Esophagus squamous epithelium (tissue), 5 donors: Measurements from ENCODE around the gene KLHL17. TPM values are rescaled to one million over a fixed set of nuclear protein-coding genes. Genes with fewer than 3 reads are reported as not detected.
"Not testable (repeated sequence)": the region's sequence is repeated elsewhere in the genome, so short reads cannot be mapped to it uniquely, and the experiment has no call there.

Experiments used
- DNase-seq: peaks from one replicate; lab custom pipeline; 2025; lab: John Stamatoyannopoulos, UW
- H3K27ac ChIP-seq, 4 donors: fragments of 200-600 bp; sonication (generic); one replicate each; pipeline ENCODE4 v1.5.1; 2016 to 2019; ENCODE audit warnings: mild to moderate bottlenecking in 1 of 4
- H3K27me3 ChIP-seq, 4 donors: fragments of 200-600 bp; sonication (generic); 1 replicate in 3 of 4; 2 replicates in 1 of 4; pipeline versions ENCODE4 v1.5.1 to v1.6.0; 2017 to 2021; ENCODE audit warnings: antibody characterized with exemption in 1 of 4
- H3K36me3 ChIP-seq, 3 donors: fragments of 200-600 bp; sonication (generic); one replicate each; pipeline ENCODE4 v1.5.1; 2016 to 2019
- H3K4me1 ChIP-seq, 3 donors: fragments of 200-600 bp; sonication (generic); one replicate each; pipeline ENCODE4 v1.5.1; 2017 to 2019
- H3K4me3 ChIP-seq, 4 donors: fragments of 200-600 bp; sonication (generic); 1 replicate in 3 of 4; 2 replicates in 1 of 4; pipeline ENCODE4 v1.5.1; 2016 to 2019; ENCODE audit warnings: mild to moderate bottlenecking in 2 of 4, moderate library complexity in 1 of 4
- H3K9me3 ChIP-seq, 3 donors: fragments of 200-600 bp; sonication (generic); one replicate each; pipeline ENCODE4 v1.5.1; 2016 to 2019
- POLR2A ChIP-seq, 4 donors: fragments of 450-650 bp; IDR thresholded peaks; one replicate each; pipeline ENCODE4 v1.6.1; 2017; ENCODE audit warnings: antibody characterized with exemption in 4 of 4, mild to moderate bottlenecking in 4 of 4, moderate library complexity in 3 of 4
- WGBS, 2 donors: methylation state at CpG; one replicate each; pipeline ENCODE4 v1.1.5; 2018; 5-methylcytosine and 5-hydroxymethylcytosine counted together
- intact Hi-C: fragments of 100-400 bp; cut with DNase I; formaldehyde crosslinking; loops from one replicate; pipeline ENCODE4 v1.15.0; 2022
- total RNA-seq, 4 donors: library from RNA; depleted of rRNA; stranded (reverse); fragments of >200 nt; gene quantifications; one replicate each; pipeline ENCODE4 v1.1.0, GENCODE V29; 2016
- TF ChIP-seq, protein P1 (sequence below), 6 experiments: fragments of 450-650 bp in 4 of 6; fragments of 200-600 bp in 2 of 6; sonication (generic) in 2 of 6; IDR thresholded peaks; one replicate each; pipeline ENCODE4 v1.5.1; 2016 to 2019; ENCODE audit warnings: antibody characterized with exemption in 6 of 6, mild to moderate bottlenecking in 4 of 6, moderate library complexity in 4 of 6
- donor health status: DM: yes; HTN: yes; CAD: no.

KLHL17 gene
- total RNA-seq, 4 donors from 2014 or later, result 8.7 to 13.8 (median 10.3) TPM

DNA sequence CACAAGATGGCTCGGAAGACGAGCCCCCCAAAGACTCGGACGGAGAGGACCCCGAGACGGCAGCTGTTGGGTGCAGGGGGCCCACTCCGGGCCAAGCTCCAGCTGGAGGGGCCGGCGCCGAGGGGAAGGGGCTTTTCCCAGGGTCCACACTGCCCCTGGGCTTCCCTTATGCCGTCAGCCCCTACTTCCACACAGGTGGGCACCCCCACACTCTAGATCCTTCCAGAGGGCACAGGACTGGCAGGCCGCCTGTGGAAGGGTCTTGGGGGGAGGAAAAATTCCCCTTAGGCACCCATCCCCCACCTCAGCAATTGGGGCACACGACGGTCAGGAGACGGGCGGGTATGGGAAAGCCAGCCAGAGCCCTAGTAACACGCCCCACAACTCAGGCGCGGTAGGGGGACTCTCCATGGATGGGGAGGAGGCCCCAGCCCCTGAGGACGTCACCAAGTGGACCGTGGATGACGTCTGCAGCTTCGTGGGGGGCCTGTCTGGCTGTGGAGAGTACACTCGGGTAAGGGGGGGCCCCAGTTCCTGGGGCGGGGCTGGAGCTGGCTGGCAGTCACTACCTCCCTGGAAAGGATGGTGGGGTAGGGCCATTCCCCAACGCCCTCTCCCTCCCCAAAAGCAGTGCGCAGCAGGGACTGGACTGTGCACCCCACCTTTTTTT lies 17.4 kb upstream of the KLHL17 start:
- H3K4me3 ChIP-seq, result peak overlapping the region in 2 of 4 donors; percentile 45 to 69
- TF ChIP-seq, protein P1, sequence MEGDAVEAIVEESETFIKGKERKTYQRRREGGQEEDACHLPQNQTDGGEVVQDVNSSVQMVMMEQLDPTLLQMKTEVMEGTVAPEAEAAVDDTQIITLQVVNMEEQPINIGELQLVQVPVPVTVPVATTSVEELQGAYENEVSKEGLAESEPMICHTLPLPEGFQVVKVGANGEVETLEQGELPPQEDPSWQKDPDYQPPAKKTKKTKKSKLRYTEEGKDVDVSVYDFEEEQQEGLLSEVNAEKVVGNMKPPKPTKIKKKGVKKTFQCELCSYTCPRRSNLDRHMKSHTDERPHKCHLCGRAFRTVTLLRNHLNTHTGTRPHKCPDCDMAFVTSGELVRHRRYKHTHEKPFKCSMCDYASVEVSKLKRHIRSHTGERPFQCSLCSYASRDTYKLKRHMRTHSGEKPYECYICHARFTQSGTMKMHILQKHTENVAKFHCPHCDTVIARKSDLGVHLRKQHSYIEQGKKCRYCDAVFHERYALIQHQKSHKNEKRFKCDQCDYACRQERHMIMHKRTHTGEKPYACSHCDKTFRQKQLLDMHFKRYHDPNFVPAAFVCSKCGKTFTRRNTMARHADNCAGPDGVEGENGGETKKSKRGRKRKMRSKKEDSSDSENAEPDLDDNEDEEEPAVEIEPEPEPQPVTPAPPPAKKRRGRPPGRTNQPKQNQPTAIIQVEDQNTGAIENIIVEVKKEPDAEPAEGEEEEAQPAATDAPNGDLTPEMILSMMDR (IDR thresholded peaks at IDR 0.05), result no peak
- peak in 1 of 4 donors; percentile 6 for TF ChIP-seq POLR2A (IDR thresholded peaks at IDR 0.05)
- 4 to 51% methylated on average over 2 to 9 of the region's 27 CpGs for WGBS, 2 donors
- DNase-seq, result no peak
- no peaks in the 10 kb centered on the region for H3K9me3 ChIP-seq
- peak overlapping the region in 3 of 4 donors; percentile 40 to 57 (median 49) for H3K27ac ChIP-seq
- H3K27me3 ChIP-seq, result peaks cover 19 to 59% (median 26%) of the 10 kb centered on the region in 4 donors
- H3K36me3 ChIP-seq, result peaks cover 10 to 45% (median 18%) of the 10 kb centered on the region in 3 donors
- intact Hi-C loops, result no loop called here
- peaks cover 29 to 53% (median 36%) of the 10 kb centered on the region in 3 donors for H3K4me1 ChIP-seq

DNA sequence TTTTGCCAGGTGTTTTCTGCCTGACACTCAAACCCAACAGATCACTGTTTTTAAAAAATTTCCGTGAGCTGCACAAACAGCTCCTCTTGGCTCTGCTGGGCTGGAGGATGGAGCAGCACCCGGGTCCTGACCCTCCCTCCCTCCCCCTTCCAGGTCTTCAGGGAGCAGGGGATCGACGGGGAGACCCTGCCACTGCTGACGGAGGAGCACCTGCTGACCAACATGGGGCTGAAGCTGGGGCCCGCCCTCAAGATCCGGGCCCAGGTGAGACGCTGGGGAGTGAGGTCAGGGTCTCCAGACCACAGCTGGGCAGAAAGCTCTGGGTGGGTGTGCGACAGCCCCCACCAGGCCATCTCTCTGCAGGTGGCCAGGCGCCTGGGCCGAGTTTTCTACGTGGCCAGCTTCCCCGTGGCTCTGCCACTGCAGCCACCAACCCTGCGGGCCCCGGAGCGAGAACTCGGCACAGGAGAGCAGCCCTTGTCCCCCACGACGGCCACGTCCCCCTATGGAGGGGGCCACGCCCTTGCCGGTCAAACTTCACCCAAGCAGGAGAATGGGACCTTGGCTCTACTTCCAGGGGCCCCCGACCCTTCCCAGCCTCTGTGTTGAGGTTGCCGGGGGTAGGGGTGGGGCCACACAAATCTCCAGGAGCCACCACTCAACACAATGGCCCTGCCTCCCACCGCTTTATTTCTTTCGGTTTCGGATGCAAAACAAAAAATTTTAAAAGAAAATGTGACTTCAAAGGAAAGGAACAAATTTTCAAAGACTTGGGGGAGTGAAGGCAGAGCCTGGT lies 16.6 kb upstream of the KLHL17 start:
- H3K36me3 ChIP-seq, result peaks cover 16 to 53% (median 21%) of the 10 kb centered on the region in 3 donors
- H3K4me3 ChIP-seq, result peak overlapping the region in 1 of 4 donors; percentile 19
- peak overlapping the region; percentile 21 to 74 (median 36) for H3K27ac ChIP-seq
- intact Hi-C loops, result no loop called here
- 51 to 58% methylated on average over 4 of the region's 27 CpGs for WGBS, 2 donors
- TF ChIP-seq, protein P1 (IDR thresholded peaks at IDR 0.05), result no peak
- TF ChIP-seq POLR2A (IDR thresholded peaks at IDR 0.05), result no peak
- no peak for DNase-seq
- no peaks in the 10 kb centered on the region for H3K9me3 ChIP-seq
- H3K27me3 ChIP-seq, result peaks cover 19 to 52% (median 26%) of the 10 kb centered on the region in 4 donors
- peaks cover 29 to 53% (median 36%) of the 10 kb centered on the region in 3 donors for H3K4me1 ChIP-seq

DNA sequence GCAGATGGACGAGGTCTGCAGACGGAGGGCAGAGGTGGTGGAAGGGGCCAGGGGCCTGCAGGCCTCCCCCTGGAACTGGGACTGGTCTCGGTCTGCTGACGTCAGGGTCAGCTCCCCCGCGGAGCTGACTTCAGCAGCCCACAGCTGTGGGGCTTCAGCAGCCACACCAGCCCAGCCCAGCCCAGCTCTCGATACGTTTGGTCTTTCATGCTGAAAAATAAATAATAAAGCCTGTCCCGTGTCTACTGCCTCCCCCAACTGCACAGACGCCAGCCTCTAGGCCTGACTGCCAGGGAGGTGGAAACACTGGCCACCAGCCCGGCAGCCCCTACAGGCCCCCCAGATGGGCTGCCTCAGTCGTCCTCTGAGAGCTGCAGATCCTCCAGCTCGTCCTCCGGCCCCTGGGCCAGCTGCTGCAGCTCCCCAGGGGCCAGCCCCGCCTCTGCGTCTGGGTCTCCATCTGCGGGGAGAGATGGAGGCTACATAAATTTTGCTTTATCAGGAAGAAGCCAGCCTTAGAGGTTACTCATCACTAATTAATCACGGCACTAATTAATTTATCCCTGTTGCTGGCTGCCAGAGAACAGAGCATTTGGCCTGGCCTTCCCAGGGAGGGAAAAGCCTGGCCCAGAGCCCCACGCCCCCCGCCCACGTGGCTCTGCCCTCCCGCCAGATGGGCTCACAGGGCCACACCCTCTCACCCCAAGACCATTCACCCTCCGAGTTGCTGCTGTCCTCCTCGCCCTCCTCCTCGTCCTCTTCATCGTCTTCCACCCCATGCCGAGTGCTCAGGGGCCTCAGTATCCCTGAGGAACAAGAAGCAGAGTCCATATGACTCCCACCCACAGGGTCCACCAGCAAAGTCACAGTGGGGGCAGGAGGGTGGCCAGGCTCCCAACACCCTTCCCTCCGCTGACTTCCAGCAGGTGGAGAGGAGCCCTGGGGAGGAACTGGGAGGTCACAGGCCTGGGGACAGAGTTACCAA lies 15.8 kb upstream of the KLHL17 start:
- H3K27ac ChIP-seq, result peak overlapping the region in 3 of 4 donors; percentile 21 to 68 (median 49)
- H3K4me3 ChIP-seq, result no peak overlapping the region

DNA sequence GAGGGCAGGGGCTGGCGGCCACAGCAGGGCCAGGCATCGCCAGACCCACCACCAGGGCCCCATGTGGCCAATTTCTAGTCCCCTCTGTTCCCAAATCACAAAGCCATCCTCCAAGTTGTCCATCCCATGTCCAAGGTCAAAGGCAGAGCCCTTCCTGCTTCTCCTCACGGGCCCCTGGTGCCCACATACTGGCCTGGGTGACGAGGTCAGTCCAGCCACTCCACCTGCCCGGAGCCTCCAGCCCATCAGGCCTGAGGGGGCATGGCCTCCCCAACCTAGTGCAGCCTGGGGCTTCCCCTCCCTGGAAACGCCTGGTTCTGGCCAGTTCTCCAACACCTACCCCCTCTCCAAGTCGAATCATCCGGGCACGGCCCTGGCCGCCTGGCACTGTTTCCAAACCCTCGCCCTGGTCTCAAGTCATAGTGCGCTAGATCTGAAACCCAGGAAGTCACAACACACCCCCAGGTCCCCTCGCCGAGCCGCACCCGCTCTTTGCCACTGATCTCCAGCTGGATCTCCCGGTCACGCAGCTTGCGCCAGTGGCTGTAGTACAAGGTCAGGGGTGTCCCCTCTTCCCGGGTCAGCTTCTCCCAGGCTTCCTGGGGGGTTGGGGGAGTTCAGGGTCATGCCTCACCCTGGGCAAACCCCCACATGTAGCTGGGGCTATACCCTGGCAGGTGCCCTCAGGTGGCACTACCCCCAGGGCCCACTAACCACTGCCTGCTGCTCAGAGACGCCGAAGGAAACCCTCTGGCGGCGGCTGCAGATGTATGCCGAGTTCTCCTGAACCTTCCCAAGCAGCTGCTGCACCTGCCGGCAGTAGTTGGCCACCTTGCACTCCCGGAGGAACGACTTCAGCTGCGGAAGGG lies 14.5 kb upstream of the KLHL17 start:
- H3K27ac ChIP-seq, result peak overlapping the region in 1 of 4 donors; percentile 68
- TF ChIP-seq, protein P1 (IDR thresholded peaks at IDR 0.05), result no peak
- TF ChIP-seq POLR2A (IDR thresholded peaks at IDR 0.05), result no peak
- peaks cover 18 to 36% (median 24%) of the 10 kb centered on the region in 3 donors for H3K4me1 ChIP-seq
- WGBS, 2 donors, result 80 to 85% methylated on average over 4 to 17 of the region's 29 CpGs
- peaks cover 8 to 30% (median 19%) of the 10 kb centered on the region in 4 donors for H3K27me3 ChIP-seq
- H3K9me3 ChIP-seq, result no peaks in the 10 kb centered on the region
- no peak overlapping the region for H3K4me3 ChIP-seq
- intact Hi-C loops, result no loop called here
- peaks cover 28 to 75% (median 29%) of the 10 kb centered on the region in 3 donors for H3K36me3 ChIP-seq
- DNase-seq, result no peak

More for the DNA sequence above, 15.8 kb upstream of the KLHL17 start:
- peaks cover 15 to 43% (median 24%) of the 10 kb centered on the region in 4 donors for H3K27me3 ChIP-seq
- H3K9me3 ChIP-seq, result no peaks in the 10 kb centered on the region
- H3K4me1 ChIP-seq, result peaks cover 29 to 49% (median 36%) of the 10 kb centered on the region in 3 donors
- no peak for DNase-seq
- peaks cover 22 to 62% (median 26%) of the 10 kb centered on the region in 3 donors for H3K36me3 ChIP-seq
- intact Hi-C loops, result no loop called here
- TF ChIP-seq, protein P1 (IDR thresholded peaks at IDR 0.05), result no peak
- TF ChIP-seq POLR2A (IDR thresholded peaks at IDR 0.05), result no peak
- 70 to 80% methylated on average over 9 to 24 of the region's 28 CpGs for WGBS, 2 donors

DNA sequence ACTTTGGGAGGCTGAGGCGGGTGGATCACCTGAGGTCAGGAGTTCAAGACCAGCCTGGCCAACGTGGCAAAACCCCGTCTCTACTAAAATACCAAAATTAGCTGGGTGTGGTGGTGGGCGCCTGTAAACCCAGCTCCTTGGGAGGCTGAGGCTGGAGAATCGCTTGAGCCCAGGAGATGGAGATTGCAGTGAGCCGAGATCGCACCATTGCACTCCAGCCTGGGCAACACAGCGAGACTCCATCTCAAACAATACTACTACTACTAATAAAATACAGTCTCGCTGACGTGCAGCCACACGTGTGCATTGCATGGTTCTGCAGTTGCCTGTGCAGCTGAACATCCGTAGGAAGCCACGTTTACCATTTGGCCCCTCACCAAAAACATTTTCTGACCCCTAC lies 13.6 kb upstream of the KLHL17 start:
- H3K9me3 ChIP-seq, H3K27ac ChIP-seq, DNase-seq, H3K4me3 ChIP-seq, intact Hi-C loops: not testable (repeated sequence)
- 95 to 97% methylated on average over 4 to 10 of the region's 13 CpGs for WGBS, 2 donors
- Histone ChIP-seq H3K4me1 (peaks cover 11 to 27% (median 15%) of the 10 kb centered on the region in 3 donors), H3K27me3 (peaks cover 3 to 21% (median 11%) of the 10 kb centered on the region in 4 donors), H3K36me3 (peaks cover 35 to 83% (median 38%) of the 10 kb centered on the region in 3 donors)
